MCF 10A (cell line): ENCODE data around the gene P2RX6. TPM values are rescaled to one million over a fixed set of nuclear protein-coding genes. Genes with fewer than 3 reads are reported as not detected.
"Not testable (repeated sequence)": the region's sequence is repeated elsewhere in the genome, so short reads cannot be mapped to it uniquely, and the experiment has no call there.

Experiments
- BruUV-seq: library from RNA; stranded (reverse); fragments of 400-500 nt; replicated peaks from 2 replicates; lab custom pipeline; 2021; lab: Mats Ljungman, UMichigan
- CTCF ChIA-PET: fragments of 300-600 bp; sonication (Branson Sonifier 250); formaldehyde crosslinking; extraction: SDS; loops from one replicate; lab custom pipeline; 2021; ENCODE audit warnings: antibody characterized with exemption, inconsistent platforms; lab: Yijun Ruan, JAX
- POLR2A ChIA-PET: fragments of 300-600, 350-650 bp; sonication (Branson Sonifier 250); formaldehyde crosslinking; extraction: SDS; loops from one replicate; lab custom pipeline; 2020; ENCODE audit warnings: antibody characterized with exemption, inconsistent platforms; lab: Yijun Ruan, JAX
- DNase-seq: peaks from one replicate; pipeline ENCODE4 v3.0.0-alpha.2; 2018; ENCODE audit not compliant: unreplicated experiment
- H3K27ac Mint-ChIP-seq: one replicate; pipeline ENCODE4 v1.8.0; 2022; ENCODE audit warnings: mild to moderate bottlenecking, low read depth, mixed read lengths; ENCODE audit not compliant: unreplicated experiment
- H3K27me3 Mint-ChIP-seq: one replicate; pipeline ENCODE4 v1.8.0; 2022; ENCODE audit warnings: mixed read lengths; ENCODE audit not compliant: insufficient read depth, unreplicated experiment
- H3K36me3 Mint-ChIP-seq: one replicate; pipeline ENCODE4 v1.8.0; 2022; ENCODE audit warnings: mild to moderate bottlenecking, moderate library complexity, mixed read lengths; ENCODE audit not compliant: insufficient read depth, unreplicated experiment
- H3K4me1 Mint-ChIP-seq: one replicate; pipeline ENCODE4 v1.8.0; 2022; ENCODE audit warnings: mixed read lengths; ENCODE audit not compliant: insufficient read depth, unreplicated experiment
- H3K4me3 Mint-ChIP-seq: one replicate; pipeline ENCODE4 v1.8.0; 2022; ENCODE audit warnings: mild to moderate bottlenecking, moderate library complexity, mixed read lengths; ENCODE audit not compliant: unreplicated experiment
- H3K9me3 Mint-ChIP-seq: one replicate; pipeline ENCODE4 v1.8.0; 2022; ENCODE audit warnings: mixed read lengths; ENCODE audit not compliant: unreplicated experiment
- intact Hi-C: fragments of 100-400 bp; cut with micrococcal nuclease; formaldehyde crosslinking; loops from 2 replicates; pipeline ENCODE4 v1.14.1; 2022
- total RNA-seq: library from RNA; stranded (reverse); gene quantifications from 2 replicates; pipeline ENCODE4 v1.2.3, GENCODE V29; 2022
- TF ChIP-seq, protein P1 (sequence below): fragments of 200-600 bp; IDR thresholded peaks from one replicate; pipeline ENCODE4 v1.8.0; 2022; ENCODE audit warnings: antibody characterized with exemption, mild to moderate bottlenecking; ENCODE audit not compliant: unreplicated experiment

P2RX6 gene
- total RNA-seq, 1 experiment from 2014 or later, result 0.19 TPM

DNA sequence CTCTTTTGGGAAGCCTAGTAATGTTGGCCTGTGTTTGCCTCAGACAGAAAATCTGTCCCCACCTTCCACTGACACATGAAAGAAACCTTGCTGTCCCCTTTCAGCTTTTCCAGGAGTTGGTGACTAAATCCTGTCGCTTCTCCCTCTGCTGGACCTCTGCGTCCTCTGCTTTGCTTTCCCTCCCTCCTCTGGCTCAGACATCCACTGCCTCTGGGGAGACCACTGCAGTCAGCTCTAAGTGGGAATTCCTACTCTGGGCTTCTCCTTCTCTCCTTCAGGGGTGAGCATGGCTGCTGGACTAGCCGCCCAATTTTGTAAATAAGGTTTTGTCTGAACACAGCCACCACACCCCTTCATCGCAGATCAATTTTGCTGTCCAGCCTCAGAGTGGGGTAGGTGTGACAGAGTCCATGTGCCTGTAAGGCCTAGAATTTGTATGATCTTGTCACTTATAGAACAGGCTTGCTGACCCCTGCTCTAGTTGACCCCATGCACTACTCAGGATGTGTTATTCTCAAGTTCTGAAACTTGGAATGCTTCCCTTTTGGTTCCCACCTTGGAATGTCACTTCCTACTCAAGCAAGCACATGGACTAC is 53.8 kb downstream of the P2RX6 start:
- Mint-ChIP-seq H3K4me3 (no peak overlapping the region), H3K27ac (no peak overlapping the region), H3K36me3 (no peaks in the 10 kb centered on the region), H3K4me1 (peaks cover 7% of the 10 kb centered on the region), H3K27me3 (peaks cover 13% of the 10 kb centered on the region), H3K9me3 (no peaks in the 10 kb centered on the region)
- DNase-seq, result no peak
- intact Hi-C loops, result no loop called here
- ChIA-PET CTCF (interaction anchor here (0.6 kb wide), 1 partner anchor 1641 kb away, joined by 3 read pairs; no protein-coding TSS in a partner anchor), POLR2A (interaction anchor here (0.6 kb wide), 2 partner anchors 34 to 56 kb away, joined by 3 read pairs; no protein-coding TSS in a partner anchor)
- BruUV-seq, result no TSS peak
- TF ChIP-seq, protein P1, sequence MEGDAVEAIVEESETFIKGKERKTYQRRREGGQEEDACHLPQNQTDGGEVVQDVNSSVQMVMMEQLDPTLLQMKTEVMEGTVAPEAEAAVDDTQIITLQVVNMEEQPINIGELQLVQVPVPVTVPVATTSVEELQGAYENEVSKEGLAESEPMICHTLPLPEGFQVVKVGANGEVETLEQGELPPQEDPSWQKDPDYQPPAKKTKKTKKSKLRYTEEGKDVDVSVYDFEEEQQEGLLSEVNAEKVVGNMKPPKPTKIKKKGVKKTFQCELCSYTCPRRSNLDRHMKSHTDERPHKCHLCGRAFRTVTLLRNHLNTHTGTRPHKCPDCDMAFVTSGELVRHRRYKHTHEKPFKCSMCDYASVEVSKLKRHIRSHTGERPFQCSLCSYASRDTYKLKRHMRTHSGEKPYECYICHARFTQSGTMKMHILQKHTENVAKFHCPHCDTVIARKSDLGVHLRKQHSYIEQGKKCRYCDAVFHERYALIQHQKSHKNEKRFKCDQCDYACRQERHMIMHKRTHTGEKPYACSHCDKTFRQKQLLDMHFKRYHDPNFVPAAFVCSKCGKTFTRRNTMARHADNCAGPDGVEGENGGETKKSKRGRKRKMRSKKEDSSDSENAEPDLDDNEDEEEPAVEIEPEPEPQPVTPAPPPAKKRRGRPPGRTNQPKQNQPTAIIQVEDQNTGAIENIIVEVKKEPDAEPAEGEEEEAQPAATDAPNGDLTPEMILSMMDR, result no peak

DNA sequence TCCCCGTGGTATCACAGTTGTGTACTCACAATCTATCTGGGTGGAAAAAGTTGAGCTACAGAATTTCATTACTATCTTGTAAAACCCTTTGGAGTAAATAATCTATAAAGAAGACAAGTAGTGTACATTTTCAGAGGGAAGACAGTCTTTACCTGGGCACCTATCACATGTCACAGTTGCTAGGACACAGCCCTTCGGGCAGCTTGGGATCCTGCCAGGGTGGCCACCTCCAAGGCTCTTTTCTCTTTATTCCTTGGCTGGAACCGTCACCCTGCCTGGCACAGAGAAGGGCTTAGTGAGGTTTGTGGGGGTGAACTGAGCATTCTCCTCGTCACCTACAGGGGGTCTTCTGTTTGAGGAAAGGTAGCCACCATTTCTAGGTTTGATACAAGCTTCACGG is 54.4 kb downstream of the P2RX6 start:
- Mint-ChIP-seq H3K27me3 (peaks cover 13% of the 10 kb centered on the region), H3K9me3 (no peaks in the 10 kb centered on the region), H3K4me3 (no peak overlapping the region), H3K4me1 (peaks cover 12% of the 10 kb centered on the region), H3K36me3 (no peaks in the 10 kb centered on the region), H3K27ac (no peak overlapping the region)
- intact Hi-C loops, result no loop called here
- BruUV-seq, result no TSS peak
- TF ChIP-seq, protein P1, result no peak
- ChIA-PET POLR2A (interaction anchor here (0.6 kb wide), 1 partner anchor 56 kb away, joined by 3 read pairs; no protein-coding TSS in a partner anchor), CTCF (interaction anchor here (0.6 kb wide), 1 partner anchor 1641 kb away, joined by 3 read pairs; no protein-coding TSS in a partner anchor)
- no peak for DNase-seq

DNA sequence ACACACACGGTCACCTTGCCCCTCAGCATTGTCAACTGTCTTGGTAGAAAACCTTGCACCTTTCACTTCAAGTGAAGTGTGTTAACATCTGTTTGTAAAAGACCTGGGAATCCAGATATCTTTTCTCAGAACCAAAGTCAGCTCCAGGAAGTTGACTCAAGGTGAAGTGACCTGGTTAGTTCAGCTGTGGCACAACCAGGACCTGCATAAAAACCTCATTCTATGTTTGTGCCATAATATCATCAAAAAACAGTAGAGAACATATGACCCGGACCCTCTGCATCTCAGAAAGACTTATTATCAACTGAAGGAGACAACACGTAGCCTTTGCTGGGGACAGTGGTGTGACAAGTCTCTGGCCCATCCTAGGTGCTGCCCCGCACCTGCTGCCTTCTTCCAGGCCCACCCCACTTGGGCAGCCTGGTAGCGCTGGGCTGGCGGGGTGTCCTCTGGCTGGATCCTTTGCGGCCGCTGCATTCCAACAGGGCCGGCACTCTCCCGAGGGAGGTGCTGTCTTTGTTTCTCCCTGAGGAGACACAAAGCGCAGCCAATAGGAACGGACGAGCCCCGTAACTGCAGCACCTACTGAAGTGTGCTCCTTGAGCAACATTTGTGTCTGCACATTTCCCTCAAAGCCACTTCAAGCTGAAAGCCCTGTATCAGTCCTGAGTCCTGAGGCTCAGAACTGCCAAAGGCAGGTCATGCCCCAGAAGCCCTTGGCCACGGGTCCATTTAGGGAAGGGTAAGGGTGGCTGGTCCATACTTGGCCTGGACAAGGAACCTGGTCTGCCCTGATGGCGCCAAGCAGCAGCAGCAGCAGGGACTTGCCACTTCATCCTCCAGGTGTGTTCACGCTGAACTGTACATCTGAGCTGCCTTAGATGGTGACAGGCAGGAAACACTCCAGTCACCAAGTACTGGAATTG is 56.0 kb downstream of the P2RX6 start:
- Mint-ChIP-seq H3K9me3 (no peaks in the 10 kb centered on the region), H3K4me1 (peaks cover 12% of the 10 kb centered on the region), H3K36me3 (no peaks in the 10 kb centered on the region), H3K4me3 (no peak overlapping the region), H3K27ac (no peak overlapping the region), H3K27me3 (no peaks in the 10 kb centered on the region)
- DNase-seq, result no peak
- no TSS peak for BruUV-seq
- ChIA-PET CTCF (interaction anchor here (0.6 kb wide), 1 partner anchor 1136 kb away, joined by 4 read pairs; no protein-coding TSS in a partner anchor), POLR2A (interaction anchor here (0.6 kb wide), 2 partner anchors 31 to 496 kb away, joined by 3 read pairs; no protein-coding TSS in a partner anchor)
- TF ChIP-seq, protein P1, result no peak
- intact Hi-C loops, result no loop called here

DNA sequence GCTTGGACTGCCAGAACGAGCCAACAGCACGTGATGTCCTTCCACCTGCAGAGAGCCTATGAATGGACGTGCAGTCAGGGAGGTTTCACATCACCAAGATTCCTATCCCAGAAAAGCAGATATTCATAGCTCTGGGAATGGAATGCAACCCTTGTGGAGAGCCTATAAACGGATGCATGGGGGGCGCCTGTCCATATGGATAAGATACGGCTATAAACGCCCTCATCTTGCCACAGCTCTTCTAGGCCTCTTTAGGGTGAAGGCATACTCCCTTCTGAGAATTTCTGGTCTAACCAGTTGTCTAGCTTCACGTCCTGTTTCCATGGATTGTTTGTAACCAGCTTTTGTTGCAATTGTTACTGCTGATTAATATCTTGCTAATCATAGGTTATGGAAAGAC is 56.8 kb downstream of the P2RX6 start:
- BruUV-seq, H3K9me3 Mint-ChIP-seq, H3K27ac Mint-ChIP-seq, intact Hi-C loops, DNase-seq, H3K36me3 Mint-ChIP-seq, H3K4me3 Mint-ChIP-seq, CTCF ChIA-PET, H3K27me3 Mint-ChIP-seq: not testable (repeated sequence)
- POLR2A ChIA-PET, result interaction anchor here (0.6 kb wide), 1 partner anchor 32 kb away, joined by 3 read pairs; no protein-coding TSS in a partner anchor
- peaks cover 12% of the 10 kb centered on the region for H3K4me1 Mint-ChIP-seq
